ENCODE measurements around the gene PES1.
"Not testable (repeated sequence)": the region's sequence is repeated elsewhere in the genome, so short reads cannot be mapped to it uniquely, and the experiment has no call there.

The PES1 gene

GRCh38 chr22:30561402-30562189 lies 30.1 kb downstream of the PES1 start:
- no peak for TF ChIP-seq CTCF (IDR thresholded peaks at IDR 0.05; ENCODE audit: insufficient read depth, low read depth, low read length, missing control alignments)
- DNase-seq (ENCODE audit: low read depth) = no peak
- H3K4me3 ChIP-seq (ENCODE audit: low read depth, low read length) = no peak overlapping the region

GRCh38 chr22:30560643-30561202 lies 31.0 kb downstream of the PES1 start:
- not testable (repeated sequence) for H3K4me3 ChIP-seq (ENCODE audit: low read depth, low read length); DNase-seq (ENCODE audit: low read depth)

- no peak for TF ChIP-seq CTCF (IDR thresholded peaks at IDR 0.05; ENCODE audit: insufficient read depth, low read depth, low read length, missing control alignments)
- DNase-seq (ENCODE audit: low read depth) = no peak
- H3K4me3 ChIP-seq (ENCODE audit: low read depth, low read length) = no peak overlapping the region
These were observed 31.8 kb downstream of the PES1 start for GRCh38 chr22:30559889-30560288.

GRCh38 chr22:30557243-30557642 lies 34.5 kb downstream of the PES1 start:
- no peak for DNase-seq (ENCODE audit: low read depth)
- H3K4me3 ChIP-seq (ENCODE audit: low read depth, low read length) = no peak overlapping the region
- no peak for TF ChIP-seq CTCF (IDR thresholded peaks at IDR 0.05; ENCODE audit: insufficient read depth, low read depth, low read length, missing control alignments)

GRCh38 chr22:30556388-30556787 lies 35.3 kb downstream of the PES1 start:
- no peak for DNase-seq (ENCODE audit: low read depth)
- H3K4me3 ChIP-seq (ENCODE audit: low read depth, low read length) = no peak overlapping the region
- TF ChIP-seq CTCF (IDR thresholded peaks at IDR 0.05; ENCODE audit: insufficient read depth, low read depth, low read length, missing control alignments) = peak; percentile 9

- no peak for TF ChIP-seq CTCF (IDR thresholded peaks at IDR 0.05; ENCODE audit: insufficient read depth, low read depth, low read length, missing control alignments)
- no peak overlapping the region for H3K4me3 ChIP-seq (ENCODE audit: low read depth, low read length)
- DNase-seq (ENCODE audit: low read depth) = no peak
These were observed 36.2 kb downstream of the PES1 start for GRCh38 chr22:30555282-30556210.

- no peak for TF ChIP-seq CTCF (IDR thresholded peaks at IDR 0.05; ENCODE audit: insufficient read depth, low read depth, low read length, missing control alignments)
- DNase-seq (ENCODE audit: low read depth) = no peak
These were observed 37.7 kb downstream of the PES1 start for GRCh38 chr22:30553971-30554370.

More at GRCh38 chr22:30553971-30554370, 37.7 kb downstream of the PES1 start:
- no peak overlapping the region for H3K4me3 ChIP-seq (ENCODE audit: low read depth, low read length)

Measured in GM12865 (cell line).